HS-27A (cell line): Measurements from ENCODE around the gene TMEM17.

Source experiments
- DNase-seq: peaks from one replicate; pipeline ENCODE4 v3.0.0-alpha.2; 2012; ENCODE audit warnings: low read depth, missing footprints

TMEM17 gene

DNA sequence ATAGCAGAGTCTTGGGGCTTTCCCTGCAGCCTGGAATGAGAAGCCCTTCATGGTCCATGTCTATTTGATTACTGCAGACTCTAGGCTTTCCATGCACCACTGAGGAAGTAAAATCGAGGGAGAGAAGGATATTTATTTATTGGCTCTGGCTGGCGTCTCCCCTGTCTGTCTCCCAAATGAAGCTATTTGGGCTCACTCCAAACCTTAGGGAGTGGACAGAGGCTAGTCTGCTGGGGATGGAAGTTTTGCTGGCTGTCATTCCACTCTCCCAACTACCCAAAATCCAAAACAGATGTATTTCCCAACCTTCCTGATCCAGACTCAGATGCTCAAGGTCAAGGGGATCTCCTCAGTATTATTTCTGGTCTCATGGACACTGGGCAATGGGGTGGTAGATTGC is 33.7 kb downstream of the TMEM17 start:
- no peak for DNase-seq

- DNase-seq: no peak
Measured at GRCh38 chr2:62471816-62472215, 34.2 kb downstream of the TMEM17 start.

GRCh38 chr2:62471404-62471803 is 34.6 kb downstream of the TMEM17 start:
- DNase-seq: no peak

- DNase-seq: no peak
Measured at GRCh38 chr2:62469548-62469947, 36.4 kb downstream of the TMEM17 start.

DNA sequence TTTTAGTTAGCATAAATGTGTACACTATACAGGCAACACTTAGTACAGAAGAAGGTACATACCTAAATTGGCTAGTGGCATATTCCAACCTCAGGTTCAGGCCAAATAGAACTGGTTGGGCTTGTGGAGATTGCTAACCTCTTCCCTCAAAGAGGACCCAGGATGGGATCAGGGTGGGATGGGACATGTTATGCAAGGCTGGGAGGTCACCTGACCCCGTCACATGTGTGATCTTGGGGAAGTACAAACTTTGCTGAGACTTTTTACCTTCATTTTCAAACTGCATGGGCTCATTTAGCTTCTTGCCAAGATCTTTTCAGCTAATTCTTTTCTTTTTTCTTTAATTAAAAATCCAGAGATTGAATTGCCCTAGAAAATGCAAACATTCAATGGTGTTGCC is 36.9 kb downstream of the TMEM17 start:
- DNase-seq: no peak

- no peak for DNase-seq
Measured at GRCh38 chr2:62467475-62468321, 38.3 kb downstream of the TMEM17 start.

- DNase-seq: no peak
Measured at GRCh38 chr2:62467100-62467474, 38.9 kb downstream of the TMEM17 start.

- DNase-seq: no peak
Measured at GRCh38 chr2:62466503-62466854, 39.5 kb downstream of the TMEM17 start.

DNA sequence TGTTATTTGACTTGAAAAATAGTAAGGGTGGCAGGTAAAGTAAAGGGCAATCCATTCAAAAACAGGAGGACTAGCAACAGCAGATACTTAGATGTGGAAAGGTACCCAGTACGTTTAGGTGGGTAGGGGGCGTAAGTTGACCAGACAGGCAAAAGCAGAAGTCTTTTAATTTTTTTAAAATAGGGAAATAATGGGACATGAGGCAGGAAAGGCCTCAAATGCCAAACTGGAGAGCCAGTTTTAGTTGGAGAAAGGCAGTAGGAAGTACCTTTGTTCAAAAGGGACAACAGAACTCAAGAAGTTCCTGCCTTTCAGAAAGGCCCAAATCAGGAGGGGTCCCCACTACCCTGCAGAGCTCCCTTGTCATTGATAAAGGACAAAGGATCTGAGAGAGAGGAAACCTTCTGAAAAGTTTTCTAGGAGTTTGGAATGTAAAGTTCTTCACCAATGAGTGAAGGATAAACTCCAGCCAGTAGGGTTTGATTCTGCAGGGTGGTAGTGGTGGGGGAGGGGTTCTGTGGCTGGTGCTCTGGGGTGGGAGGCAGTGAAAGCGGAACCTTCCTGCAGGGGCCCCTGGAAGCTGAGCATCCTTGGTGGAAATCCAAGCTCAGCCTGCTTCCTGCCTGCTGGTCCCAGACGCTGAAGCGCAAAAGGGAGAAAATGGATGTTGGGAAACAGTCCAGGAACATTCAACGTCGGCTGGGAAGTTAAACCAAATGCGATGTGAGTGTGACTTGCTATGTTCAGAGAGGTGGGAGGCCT is 40.1 kb downstream of the TMEM17 start:
- no peak for DNase-seq

DNA sequence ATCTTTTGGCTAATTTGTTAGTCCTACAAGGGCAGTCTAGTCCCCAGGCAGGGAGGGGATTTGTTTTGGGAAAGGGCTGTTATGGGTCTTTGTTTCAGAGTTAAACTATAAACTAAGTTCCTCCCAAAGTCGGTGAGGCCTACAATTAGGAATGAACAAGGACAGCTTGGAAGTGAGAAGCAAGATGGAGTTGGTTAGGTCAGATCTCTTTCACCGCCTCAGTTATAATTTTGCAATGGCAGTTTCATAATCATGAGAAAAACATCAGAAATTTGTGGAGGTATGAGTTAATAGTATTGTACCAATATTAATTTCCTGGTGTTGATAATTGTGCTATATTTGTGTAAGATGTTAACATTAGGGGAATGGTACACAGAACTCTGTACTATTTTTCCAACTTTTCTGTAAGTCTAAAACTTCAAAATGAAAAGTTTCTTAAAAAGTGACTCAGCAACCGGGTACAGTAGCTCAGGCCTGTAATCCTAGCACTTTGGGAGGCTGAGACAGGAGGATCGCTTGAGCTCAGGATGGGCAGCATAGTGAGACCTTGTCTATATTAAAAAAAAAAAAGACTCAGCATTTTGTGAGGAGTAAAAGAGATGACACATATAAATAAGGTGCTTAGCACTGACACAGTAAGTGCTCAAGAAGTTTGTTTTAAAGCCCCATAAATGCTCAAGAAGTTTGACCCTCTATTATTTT is 40.8 kb downstream of the TMEM17 start:
- no peak for DNase-seq

GRCh38 chr2:62464221-62465007 is 41.6 kb downstream of the TMEM17 start:
- DNase-seq: no peak

DNA sequence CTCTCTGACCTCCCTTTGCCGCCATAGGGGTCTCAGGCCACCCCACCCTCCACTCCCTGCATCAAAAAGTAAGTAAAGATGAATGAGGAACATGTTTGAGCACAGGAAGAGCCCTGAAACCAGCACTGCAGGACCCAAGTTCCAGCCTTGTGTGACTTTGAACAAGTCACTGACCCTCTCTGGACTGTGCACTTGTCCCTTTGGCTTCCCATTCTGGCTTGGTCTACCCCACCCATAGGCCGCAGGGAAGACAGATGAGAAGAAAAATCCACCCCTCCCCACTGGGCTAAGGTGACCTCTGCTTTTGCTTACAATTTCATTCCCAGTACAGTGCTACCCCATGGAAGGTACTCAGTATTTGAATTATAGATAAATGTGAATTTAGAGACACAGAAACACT is 43.8 kb downstream of the TMEM17 start:
- no peak for DNase-seq

DNA sequence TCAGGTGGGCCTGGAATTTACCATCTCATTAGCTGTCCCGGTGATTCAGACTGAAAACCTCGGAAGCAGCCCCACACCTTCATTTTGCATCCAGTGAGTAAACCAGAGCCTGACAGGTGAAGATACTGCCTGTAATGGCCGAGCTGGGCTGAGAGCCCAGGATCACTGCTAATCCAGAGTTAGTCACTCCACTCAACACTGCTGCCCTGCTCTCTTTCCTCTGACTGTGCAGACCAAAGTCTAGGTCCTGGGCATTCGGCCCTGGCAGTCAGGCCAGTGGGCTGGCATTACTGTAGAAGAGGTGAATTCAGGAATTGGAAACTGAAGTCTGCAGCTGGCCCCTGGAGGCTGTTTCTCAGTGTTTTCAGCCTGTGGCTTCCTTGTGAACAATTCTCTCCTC is 44.3 kb downstream of the TMEM17 start:
- DNase-seq: no peak

DNA sequence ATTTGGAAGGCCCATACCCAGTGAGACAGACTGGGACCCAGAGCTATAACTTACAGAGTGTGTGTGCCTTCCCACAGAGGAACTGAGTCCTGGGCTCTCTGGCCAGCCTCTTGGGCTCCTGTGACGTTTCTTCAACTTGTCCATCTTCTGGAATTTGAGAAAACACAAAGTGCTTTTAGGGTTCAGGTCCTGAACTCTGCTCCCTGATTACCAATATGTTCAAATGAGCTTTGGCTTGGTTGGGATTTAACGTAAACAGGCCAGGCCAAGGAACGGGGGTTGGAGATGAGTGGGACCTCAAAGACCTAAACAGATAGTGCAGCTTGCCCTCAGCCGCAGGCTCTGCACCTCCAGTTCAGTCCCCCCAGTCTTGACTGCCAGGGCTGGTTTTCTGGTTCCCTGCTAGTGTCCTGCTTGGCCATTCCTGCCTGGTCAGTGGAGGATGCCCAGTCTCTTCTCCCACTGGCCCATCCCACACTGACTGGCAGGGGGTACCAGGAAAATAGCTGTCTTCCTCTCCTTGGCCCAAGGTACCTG is 44.9 kb downstream of the TMEM17 start:
- no peak for DNase-seq

GRCh38 chr2:62460175-62460574 is 45.8 kb downstream of the TMEM17 start:
- no peak for DNase-seq

- no peak for DNase-seq
Measured at GRCh38 chr2:62459672-62460071, 46.3 kb downstream of the TMEM17 start.

GRCh38 chr2:62459106-62459505 is 46.9 kb downstream of the TMEM17 start:
- DNase-seq: no peak

- DNase-seq: no peak
Measured at GRCh38 chr2:62458671-62459081, 47.3 kb downstream of the TMEM17 start.

- DNase-seq: no peak
Measured at GRCh38 chr2:62458206-62458641, 47.8 kb downstream of the TMEM17 start.

GRCh38 chr2:62457556-62457955 is 48.4 kb downstream of the TMEM17 start:
- DNase-seq: no peak

DNA sequence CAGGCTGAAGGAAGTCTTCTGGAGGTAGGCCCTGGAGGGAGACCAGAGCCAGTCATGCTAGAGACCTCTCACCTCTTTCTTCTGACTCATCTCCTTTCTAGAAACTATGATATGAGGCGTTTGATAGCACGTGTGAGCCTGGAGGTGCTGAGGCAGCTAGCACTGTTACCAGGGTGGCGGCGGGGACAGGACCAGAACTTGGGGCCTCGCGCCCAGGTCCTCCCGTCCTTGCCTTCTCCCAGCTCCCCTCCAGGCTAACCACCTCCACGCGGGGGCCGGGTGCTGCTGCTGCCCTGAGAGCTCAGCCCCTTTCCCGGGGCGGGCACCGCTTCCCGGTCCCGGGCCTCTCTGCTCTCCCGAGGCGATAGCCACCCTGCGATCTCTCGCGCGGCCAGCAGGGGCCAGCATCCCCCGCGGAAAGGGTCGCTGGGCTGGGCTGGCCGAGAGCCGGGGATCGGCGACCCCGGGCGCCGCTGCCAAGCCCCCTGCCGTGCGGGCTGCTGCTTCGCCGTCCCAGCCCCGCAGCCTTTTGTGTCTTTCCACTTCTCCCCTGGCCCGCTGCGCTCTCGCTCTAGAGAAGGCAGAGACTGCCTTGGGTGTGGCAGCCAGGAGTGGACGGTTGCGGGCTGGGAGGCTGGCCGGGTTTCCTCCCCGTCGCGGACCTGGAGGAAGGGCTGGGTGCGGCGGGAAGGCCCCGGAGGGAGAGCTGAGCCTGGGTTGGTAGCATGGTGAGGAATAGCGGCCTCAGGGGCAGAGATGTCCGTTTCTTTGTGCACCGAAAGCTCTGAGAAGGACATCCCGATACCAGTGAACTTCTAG is 49.1 kb downstream of the TMEM17 start:
- peak; percentile 26 for DNase-seq
